Prostate gland (tissue), 2 donors: ENCODE results near the gene ESM1. TPM values are rescaled to one million over a fixed set of nuclear protein-coding genes. Genes with fewer than 3 reads are reported as not detected.
"Not testable (repeated sequence)": the region's sequence is repeated elsewhere in the genome, so short reads cannot be mapped to it uniquely, and the experiment has no call there.

Experiments used
- DNase-seq: peaks from one replicate; pipeline ENCODE4 v3.0.0-alpha.2; 2019; ENCODE audit warnings: low spot score
- H3K27ac ChIP-seq, 2 donors: fragments of 200-600 bp; sonication (generic); 2 replicates each; pipeline ENCODE4 v1.5.1; 2017 to 2019
- H3K27me3 ChIP-seq: fragments of 200-600 bp; sonication (generic); replicated peaks from 2 replicates; pipeline ENCODE4 v1.5.1; 2019; ENCODE audit not compliant: insufficient read depth
- H3K36me3 ChIP-seq, 2 donors: fragments of 200-600 bp; sonication (generic); 1 replicate in 1 of 2; 2 replicates in 1 of 2; pipeline versions ENCODE4 v1.5.1 to v1.8.1; 2017 to 2019
- H3K4me1 ChIP-seq: fragments of 200-600 bp; sonication (generic); replicated peaks from 2 replicates; pipeline ENCODE4 v1.5.1; 2019
- H3K4me3 ChIP-seq, 2 donors: fragments of 200-600 bp; sonication (generic); 2 replicates each; pipeline ENCODE4 v1.5.1; 2017 to 2019
- H3K9me3 ChIP-seq: fragments of 200-600 bp; sonication (generic); 2 replicates; pipeline ENCODE4 v1.5.1; 2017
- POLR2A ChIP-seq: fragments of 450-650 bp; IDR thresholded peaks from one replicate; pipeline ENCODE4 v1.6.1; 2016; ENCODE audit warnings: antibody characterized with exemption, mild to moderate bottlenecking
- POLR2AphosphoS5 ChIP-seq: sonication (generic); formaldehyde crosslinking; IDR thresholded peaks from one replicate; pipeline ENCODE4 v1.6.1; 2017; ENCODE audit warnings: antibody characterized with exemption
- WGBS: methylation state at CpG from one replicate; pipeline ENCODE4 v1.1.5; 2018; 5-methylcytosine and 5-hydroxymethylcytosine counted together
- intact Hi-C: fragments of 100-400 bp; cut with DNase I; formaldehyde crosslinking; loops from one replicate; pipeline ENCODE4 v1.14.2; 2022
- total RNA-seq, 2 donors: library from RNA; depleted of rRNA; stranded (reverse); fragments of >200 nt; gene quantifications; one replicate each; pipeline ENCODE4 v1.1.0, GENCODE V29; 2016
- TF ChIP-seq, protein P1 (sequence below), 4 experiments: fragments of 200-600 bp in 2 of 4; fragments of 450-650 bp in 2 of 4; sonication (generic) in 2 of 4; IDR thresholded peaks; 1 replicate in 3 of 4; 2 replicates in 1 of 4; pipeline ENCODE4 v1.5.1; 2016 to 2019; ENCODE audit warnings: antibody characterized with exemption in 4 of 4, mild to moderate bottlenecking in 2 of 4, moderate library complexity in 2 of 4

Gene ESM1
- total RNA-seq, 2 donors from 2014 or later = not detected

DNA sequence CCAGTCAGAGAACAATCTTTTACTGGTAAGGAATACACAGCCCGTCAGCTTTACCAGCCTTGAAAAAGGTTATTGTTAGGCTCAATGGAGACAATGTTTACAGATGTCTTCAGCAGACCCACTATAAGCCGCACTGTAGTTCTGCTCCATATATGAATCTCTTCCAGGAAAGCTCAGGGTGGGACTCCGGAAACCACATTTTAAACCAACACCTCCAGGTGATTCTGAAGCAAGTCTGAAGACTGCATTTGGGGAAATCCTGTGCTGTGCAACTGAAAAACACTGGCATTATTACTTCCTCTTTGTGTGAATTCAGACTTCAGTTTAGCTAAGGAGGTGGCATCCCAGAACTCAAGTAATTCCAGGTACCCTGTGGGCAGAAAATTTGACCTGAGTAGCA lies 42.2 kb upstream of the ESM1 start:
- Histone ChIP-seq H3K36me3 (no peaks in the 10 kb centered on the region), H3K27me3 (no peaks in the 10 kb centered on the region), H3K27ac (no peak overlapping the region), H3K9me3 (no peaks in the 10 kb centered on the region), H3K4me1 (no peaks in the 10 kb centered on the region), H3K4me3 (no peak overlapping the region)
- TF ChIP-seq POLR2AphosphoS5 (no peak), POLR2A (no peak)
- TF ChIP-seq, protein P1, sequence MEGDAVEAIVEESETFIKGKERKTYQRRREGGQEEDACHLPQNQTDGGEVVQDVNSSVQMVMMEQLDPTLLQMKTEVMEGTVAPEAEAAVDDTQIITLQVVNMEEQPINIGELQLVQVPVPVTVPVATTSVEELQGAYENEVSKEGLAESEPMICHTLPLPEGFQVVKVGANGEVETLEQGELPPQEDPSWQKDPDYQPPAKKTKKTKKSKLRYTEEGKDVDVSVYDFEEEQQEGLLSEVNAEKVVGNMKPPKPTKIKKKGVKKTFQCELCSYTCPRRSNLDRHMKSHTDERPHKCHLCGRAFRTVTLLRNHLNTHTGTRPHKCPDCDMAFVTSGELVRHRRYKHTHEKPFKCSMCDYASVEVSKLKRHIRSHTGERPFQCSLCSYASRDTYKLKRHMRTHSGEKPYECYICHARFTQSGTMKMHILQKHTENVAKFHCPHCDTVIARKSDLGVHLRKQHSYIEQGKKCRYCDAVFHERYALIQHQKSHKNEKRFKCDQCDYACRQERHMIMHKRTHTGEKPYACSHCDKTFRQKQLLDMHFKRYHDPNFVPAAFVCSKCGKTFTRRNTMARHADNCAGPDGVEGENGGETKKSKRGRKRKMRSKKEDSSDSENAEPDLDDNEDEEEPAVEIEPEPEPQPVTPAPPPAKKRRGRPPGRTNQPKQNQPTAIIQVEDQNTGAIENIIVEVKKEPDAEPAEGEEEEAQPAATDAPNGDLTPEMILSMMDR (IDR thresholded peaks at IDR 0.05) = no peak
- DNase-seq = no peak
- WGBS = 68% methylated on average over 3 of the region's 3 CpGs
- intact Hi-C loops = no loop called here

DNA sequence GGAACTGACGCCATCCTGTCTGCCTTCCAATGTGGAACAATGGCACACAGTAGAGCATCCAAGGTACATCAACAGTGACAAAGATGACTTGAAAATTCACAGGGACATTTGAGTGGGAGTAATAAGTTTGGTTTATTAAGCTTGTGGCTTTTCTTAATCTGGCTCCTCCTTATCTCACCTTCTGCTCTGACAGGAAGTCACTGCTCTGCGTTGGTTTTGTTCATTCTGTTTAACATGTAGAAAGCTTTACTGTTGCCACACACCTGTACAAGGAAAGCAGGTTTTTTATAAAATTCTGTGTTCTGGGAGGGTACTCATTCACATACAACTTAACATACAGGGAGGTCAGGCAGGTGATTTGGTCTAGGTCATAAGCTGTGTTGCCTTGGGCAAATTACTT lies 37.1 kb upstream of the ESM1 start:
- no peak for DNase-seq
- H3K36me3 ChIP-seq = no peaks in the 10 kb centered on the region
- WGBS = 71% methylated on average over 2 of the region's 2 CpGs
- H3K4me3 ChIP-seq = no peak overlapping the region
- H3K4me1 ChIP-seq = no peaks in the 10 kb centered on the region
- H3K9me3 ChIP-seq = no peaks in the 10 kb centered on the region
- no peak overlapping the region for H3K27ac ChIP-seq
- TF ChIP-seq, protein P1 (IDR thresholded peaks at IDR 0.05) = no peak
- TF ChIP-seq POLR2A (no peak), POLR2AphosphoS5 (no peak)
- H3K27me3 ChIP-seq = no peaks in the 10 kb centered on the region
- intact Hi-C loops = no loop called here

DNA sequence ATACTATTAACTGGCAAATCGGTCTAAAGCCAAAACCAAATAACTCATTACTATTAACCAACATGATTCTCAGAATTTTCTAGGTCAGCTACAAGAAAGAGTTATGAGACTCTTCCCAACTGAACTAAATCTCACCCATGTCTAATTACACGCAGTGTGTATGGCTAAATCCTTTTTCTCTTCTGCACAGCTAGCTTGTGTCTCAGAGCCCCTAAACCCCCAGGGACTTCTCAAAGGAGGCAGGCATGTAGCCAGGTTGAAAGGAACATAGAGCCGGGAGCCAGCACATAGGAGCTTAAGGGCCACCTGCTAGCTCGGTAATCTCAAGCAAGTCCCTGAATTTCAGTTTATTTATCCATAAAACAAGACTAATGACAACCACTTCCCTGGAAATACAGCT lies 36.4 kb upstream of the ESM1 start:
- intact Hi-C loops = no loop called here
- H3K4me1 ChIP-seq = no peaks in the 10 kb centered on the region
- peak overlapping the region in 1 of 2 donors; percentile 28 for H3K27ac ChIP-seq
- 80% methylated on average over 4 of the region's 4 CpGs for WGBS
- DNase-seq = no peak
- no peaks in the 10 kb centered on the region for H3K36me3 ChIP-seq
- TF ChIP-seq POLR2A (no peak), POLR2AphosphoS5 (no peak)
- TF ChIP-seq, protein P1 (IDR thresholded peaks at IDR 0.05) = no peak
- no peaks in the 10 kb centered on the region for H3K27me3 ChIP-seq
- no peaks in the 10 kb centered on the region for H3K9me3 ChIP-seq
- no peak overlapping the region for H3K4me3 ChIP-seq

DNA sequence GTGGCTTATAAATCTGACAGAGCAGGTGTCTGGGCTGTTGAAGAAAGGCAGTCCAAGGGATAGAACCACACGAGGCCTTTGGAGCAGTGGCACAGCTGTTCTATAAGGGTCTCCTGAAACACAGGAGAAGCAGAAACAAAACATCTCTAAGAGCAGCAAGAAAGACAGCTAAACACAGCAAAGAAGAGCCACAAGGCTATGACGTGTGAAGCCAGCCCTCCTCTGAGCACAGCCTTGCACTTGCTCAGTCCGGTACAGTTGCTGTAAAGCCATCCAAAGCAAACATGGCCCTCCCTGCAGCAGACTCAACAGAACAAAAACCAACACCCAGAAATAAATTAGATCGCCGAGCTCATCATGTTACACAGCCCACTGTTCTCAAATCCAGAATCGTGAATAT lies 36.0 kb upstream of the ESM1 start:
- WGBS = 27% methylated on average over 6 of the region's 6 CpGs
- TF ChIP-seq POLR2A (no peak), POLR2AphosphoS5 (no peak)
- TF ChIP-seq, protein P1 (IDR thresholded peaks at IDR 0.05) = no peak
- intact Hi-C loops = no loop called here

DNA sequence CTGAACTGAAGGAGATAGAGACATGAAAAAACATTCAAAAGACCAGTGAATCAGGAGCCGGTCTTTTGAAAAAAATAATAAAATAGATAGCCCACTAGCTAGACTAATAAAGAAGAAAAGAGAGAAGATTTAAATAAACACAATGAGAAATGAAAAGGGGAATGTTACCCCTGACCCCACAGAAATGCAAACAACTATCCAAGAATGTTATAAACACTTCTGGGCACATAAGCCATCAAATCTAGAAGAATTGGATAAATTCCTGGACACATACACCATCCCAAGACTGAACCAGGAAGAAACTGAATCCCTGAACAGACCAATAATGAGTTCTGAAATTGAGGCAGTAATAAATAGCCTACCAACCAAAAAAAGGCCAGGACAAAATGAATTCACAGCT lies 24.8 kb upstream of the ESM1 start:
- H3K4me1 ChIP-seq, intact Hi-C loops, H3K27ac ChIP-seq, H3K36me3 ChIP-seq, DNase-seq, H3K4me3 ChIP-seq, H3K27me3 ChIP-seq, H3K9me3 ChIP-seq: not testable (repeated sequence)
- 54% methylated on average over 1 of the region's 1 CpG for WGBS

More for the DNA sequence above, 36.0 kb upstream of the ESM1 start:
- Histone ChIP-seq H3K4me1 (no peaks in the 10 kb centered on the region), H3K27ac (peak overlapping the region; percentile 28 to 50), H3K27me3 (no peaks in the 10 kb centered on the region), H3K36me3 (no peaks in the 10 kb centered on the region), H3K4me3 (no peak overlapping the region), H3K9me3 (no peaks in the 10 kb centered on the region)
- DNase-seq = peak; percentile 44
